ENCODE results near the gene FTL.

GRCh38 chr19:49010453-49010852 is 45.3 kb downstream of the FTL start:
- no peak for TF ChIP-seq CTCF (conservative IDR thresholded peaks at IDR 0.05; ENCODE audit: low read length)
- no peak for TF ChIP-seq EZH2phosphoT487 (IDR thresholded peaks at IDR 0.05; ENCODE audit: borderline replicate concordance, low read depth, low read length)
